Measurements from ENCODE around the gene CFAP45. TPM values are rescaled to one million over a fixed set of nuclear protein-coding genes. Genes with fewer than 3 reads are reported as not detected.

Gene CFAP45
- total RNA-seq, 2 experiments from 2014 or later, result 0.63 TPM; not detected in 1

GRCh38 chr1:159943908-159944622, 44.1 kb upstream of the CFAP45 start:
- no peak for TF ChIP-seq EZH2phosphoT487 (IDR thresholded peaks at IDR 0.05; ENCODE audit: borderline replicate concordance, low read depth, low read length)
- no peak for TF ChIP-seq CTCF (conservative IDR thresholded peaks at IDR 0.05; ENCODE audit: low read length)
- no TSS peak for BruUV-seq (replicated peaks)
- ChIA-PET POLR2A (interaction anchor here (0.7 kb wide), 1 partner anchor 9 kb away, joined by 3 read pairs; no protein-coding TSS in a partner anchor), CTCF (ENCODE audit: unreplicated experiment) (interaction anchor here (0.9 kb wide), 1 partner anchor 62 kb away, joined by 3 read pairs; no protein-coding TSS in a partner anchor)
- Histone ChIP-seq H3K4me3 (ENCODE audit: low read depth, low read length, poor library complexity, severe bottlenecking) (no peak overlapping the region), H2AFZ (ENCODE audit: low read length) (no peak overlapping the region), H3K9me2 (ENCODE audit: insufficient read depth, low read length) (no peaks in the 10 kb centered on the region), H3K4me2 (ENCODE audit: low read length) (no peak overlapping the region), H4K20me1 (ENCODE audit: insufficient read depth, low read length) (no peaks in the 10 kb centered on the region; the same call in 1 of the 2 replicates), H3K4me1 (ENCODE audit: insufficient read depth, low read length, poor library complexity, severe bottlenecking) (no peaks in the 10 kb centered on the region), H3K27ac (ENCODE audit: low read depth, low read length, poor library complexity, severe bottlenecking) (no peak overlapping the region), H3K79me2 (ENCODE audit: insufficient read depth, low read depth, low read length) (no peaks in the 10 kb centered on the region), H3K36me3 (ENCODE audit: insufficient read depth, low read length) (no peaks in the 10 kb centered on the region), H3K9me3 (ENCODE audit: low read length) (no peaks in the 10 kb centered on the region)
- no peak for DNase-seq (ENCODE audit: low spot score)
- intact Hi-C loops (cut with micrococcal nuclease; ENCODE audit: unreplicated experiment), result no loop called here

GRCh38 chr1:159943278-159943640, 43.3 kb upstream of the CFAP45 start:
- Histone ChIP-seq H3K4me2 (ENCODE audit: low read length) (no peak overlapping the region), H3K36me3 (ENCODE audit: insufficient read depth, low read length) (no peaks in the 10 kb centered on the region), H3K79me2 (ENCODE audit: insufficient read depth, low read depth, low read length) (no peaks in the 10 kb centered on the region), H3K9me3 (ENCODE audit: low read length) (no peaks in the 10 kb centered on the region), H2AFZ (ENCODE audit: low read length) (no peak overlapping the region), H3K4me1 (ENCODE audit: insufficient read depth, low read length, poor library complexity, severe bottlenecking) (no peaks in the 10 kb centered on the region), H3K4me3 (ENCODE audit: low read depth, low read length, poor library complexity, severe bottlenecking) (no peak overlapping the region), H4K20me1 (ENCODE audit: insufficient read depth, low read length) (no peaks in the 10 kb centered on the region; the same call in 1 of the 2 replicates), H3K27ac (ENCODE audit: low read depth, low read length, poor library complexity, severe bottlenecking) (no peak overlapping the region), H3K9me2 (ENCODE audit: insufficient read depth, low read length) (no peaks in the 10 kb centered on the region)
- TF ChIP-seq CTCF (conservative IDR thresholded peaks at IDR 0.05; ENCODE audit: low read length), result no peak
- no peak for TF ChIP-seq EZH2phosphoT487 (IDR thresholded peaks at IDR 0.05; ENCODE audit: borderline replicate concordance, low read depth, low read length)
- CTCF ChIA-PET (ENCODE audit: unreplicated experiment), result no interaction called here
- POLR2A ChIA-PET, result no interaction called here
- no peak for DNase-seq (ENCODE audit: low spot score)
- intact Hi-C loops (cut with micrococcal nuclease; ENCODE audit: unreplicated experiment), result no loop called here
- no TSS peak for BruUV-seq (replicated peaks)

GRCh38 chr1:159942632-159943277, 42.8 kb upstream of the CFAP45 start:
- intact Hi-C loops (cut with micrococcal nuclease; ENCODE audit: unreplicated experiment), result no loop called here
- Histone ChIP-seq H4K20me1 (ENCODE audit: insufficient read depth, low read length) (no peaks in the 10 kb centered on the region; the same call in 1 of the 2 replicates), H3K9me2 (ENCODE audit: insufficient read depth, low read length) (no peaks in the 10 kb centered on the region), H3K9me3 (ENCODE audit: low read length) (no peaks in the 10 kb centered on the region), H3K27ac (ENCODE audit: low read depth, low read length, poor library complexity, severe bottlenecking) (no peak overlapping the region), H2AFZ (ENCODE audit: low read length) (no peak overlapping the region), H3K4me1 (ENCODE audit: insufficient read depth, low read length, poor library complexity, severe bottlenecking) (no peaks in the 10 kb centered on the region), H3K79me2 (ENCODE audit: insufficient read depth, low read depth, low read length) (no peaks in the 10 kb centered on the region), H3K36me3 (ENCODE audit: insufficient read depth, low read length) (no peaks in the 10 kb centered on the region), H3K4me2 (ENCODE audit: low read length) (no peak overlapping the region), H3K4me3 (ENCODE audit: low read depth, low read length, poor library complexity, severe bottlenecking) (no peak overlapping the region)
- CTCF ChIA-PET (ENCODE audit: unreplicated experiment), result no interaction called here
- no peak for DNase-seq (ENCODE audit: low spot score)
- TF ChIP-seq CTCF (conservative IDR thresholded peaks at IDR 0.05; ENCODE audit: low read length) (no peak), EZH2phosphoT487 (IDR thresholded peaks at IDR 0.05; ENCODE audit: borderline replicate concordance, low read depth, low read length) (no peak)
- BruUV-seq (replicated peaks), result no TSS peak
- POLR2A ChIA-PET, result no interaction called here

Measured in OCI-LY7 (cell line).